Tibial nerve (tissue), 4 donors: Measurements from ENCODE around the gene INTS1.
"Not testable (repeated sequence)": the region's sequence is repeated elsewhere in the genome, so short reads cannot be mapped to it uniquely, and the experiment has no call there.

ENCODE experiments used
- EP300 ChIP-seq, 2 donors: sonication (generic); formaldehyde crosslinking; IDR thresholded peaks; one replicate each; pipeline ENCODE4 v1.6.1; 2017; ENCODE audit warnings: antibody characterized with exemption in 2 of 2, mild to moderate bottlenecking in 1 of 2
- POLR2A ChIP-seq, 2 donors: fragments of 450-650 bp; IDR thresholded peaks; one replicate each; pipeline ENCODE4 v1.6.1; 2017; ENCODE audit warnings: antibody characterized with exemption in 2 of 2, mild to moderate bottlenecking in 2 of 2, moderate library complexity in 2 of 2
- TF ChIP-seq, protein P1 (sequence below), 5 experiments: fragments of 200-600 bp in 3 of 5; fragments of 450-650 bp in 2 of 5; sonication (generic) in 3 of 5; IDR thresholded peaks; one replicate each; pipeline ENCODE4 v1.5.1; 2016 to 2019; ENCODE audit warnings: antibody characterized with exemption in 5 of 5, mild to moderate bottlenecking in 3 of 5, moderate library complexity in 2 of 5

DNA sequence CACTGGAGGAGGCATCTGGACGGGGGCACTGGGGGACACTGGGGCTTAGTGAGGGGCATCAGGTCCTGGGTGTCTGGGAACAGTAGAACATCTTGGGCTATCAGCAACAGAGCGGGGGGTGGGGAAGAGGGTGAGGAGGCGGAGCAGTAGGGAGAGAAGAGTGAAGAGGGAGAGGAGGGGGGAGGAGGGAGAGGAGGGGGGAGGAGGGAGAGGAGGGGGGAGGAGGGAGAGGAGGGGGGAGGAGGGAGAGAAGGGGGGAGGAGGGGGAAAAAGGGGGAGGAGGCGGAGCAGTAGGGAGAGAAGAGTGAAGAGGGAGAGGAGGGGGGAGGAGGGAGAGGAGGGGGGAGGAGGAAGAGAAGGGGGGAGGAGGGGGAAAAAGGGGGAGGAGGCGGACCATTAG lies 58.2 kb downstream of the INTS1 start:
- TF ChIP-seq, protein P1, sequence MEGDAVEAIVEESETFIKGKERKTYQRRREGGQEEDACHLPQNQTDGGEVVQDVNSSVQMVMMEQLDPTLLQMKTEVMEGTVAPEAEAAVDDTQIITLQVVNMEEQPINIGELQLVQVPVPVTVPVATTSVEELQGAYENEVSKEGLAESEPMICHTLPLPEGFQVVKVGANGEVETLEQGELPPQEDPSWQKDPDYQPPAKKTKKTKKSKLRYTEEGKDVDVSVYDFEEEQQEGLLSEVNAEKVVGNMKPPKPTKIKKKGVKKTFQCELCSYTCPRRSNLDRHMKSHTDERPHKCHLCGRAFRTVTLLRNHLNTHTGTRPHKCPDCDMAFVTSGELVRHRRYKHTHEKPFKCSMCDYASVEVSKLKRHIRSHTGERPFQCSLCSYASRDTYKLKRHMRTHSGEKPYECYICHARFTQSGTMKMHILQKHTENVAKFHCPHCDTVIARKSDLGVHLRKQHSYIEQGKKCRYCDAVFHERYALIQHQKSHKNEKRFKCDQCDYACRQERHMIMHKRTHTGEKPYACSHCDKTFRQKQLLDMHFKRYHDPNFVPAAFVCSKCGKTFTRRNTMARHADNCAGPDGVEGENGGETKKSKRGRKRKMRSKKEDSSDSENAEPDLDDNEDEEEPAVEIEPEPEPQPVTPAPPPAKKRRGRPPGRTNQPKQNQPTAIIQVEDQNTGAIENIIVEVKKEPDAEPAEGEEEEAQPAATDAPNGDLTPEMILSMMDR (IDR thresholded peaks at IDR 0.05), result not testable (repeated sequence)
- not testable (repeated sequence) for TF ChIP-seq EP300, POLR2A (IDR thresholded peaks at IDR 0.05)
